GM19043 (cell line): ENCODE results near the gene EOMES.

Experiments used
- ATAC-seq: cut with Tn5 transposase; IDR thresholded peaks from one replicate; pipeline ENCODE4 v1.9.1; 2021; ENCODE audit warnings: low read depth; ENCODE audit not compliant: unreplicated experiment

Gene EOMES

DNA sequence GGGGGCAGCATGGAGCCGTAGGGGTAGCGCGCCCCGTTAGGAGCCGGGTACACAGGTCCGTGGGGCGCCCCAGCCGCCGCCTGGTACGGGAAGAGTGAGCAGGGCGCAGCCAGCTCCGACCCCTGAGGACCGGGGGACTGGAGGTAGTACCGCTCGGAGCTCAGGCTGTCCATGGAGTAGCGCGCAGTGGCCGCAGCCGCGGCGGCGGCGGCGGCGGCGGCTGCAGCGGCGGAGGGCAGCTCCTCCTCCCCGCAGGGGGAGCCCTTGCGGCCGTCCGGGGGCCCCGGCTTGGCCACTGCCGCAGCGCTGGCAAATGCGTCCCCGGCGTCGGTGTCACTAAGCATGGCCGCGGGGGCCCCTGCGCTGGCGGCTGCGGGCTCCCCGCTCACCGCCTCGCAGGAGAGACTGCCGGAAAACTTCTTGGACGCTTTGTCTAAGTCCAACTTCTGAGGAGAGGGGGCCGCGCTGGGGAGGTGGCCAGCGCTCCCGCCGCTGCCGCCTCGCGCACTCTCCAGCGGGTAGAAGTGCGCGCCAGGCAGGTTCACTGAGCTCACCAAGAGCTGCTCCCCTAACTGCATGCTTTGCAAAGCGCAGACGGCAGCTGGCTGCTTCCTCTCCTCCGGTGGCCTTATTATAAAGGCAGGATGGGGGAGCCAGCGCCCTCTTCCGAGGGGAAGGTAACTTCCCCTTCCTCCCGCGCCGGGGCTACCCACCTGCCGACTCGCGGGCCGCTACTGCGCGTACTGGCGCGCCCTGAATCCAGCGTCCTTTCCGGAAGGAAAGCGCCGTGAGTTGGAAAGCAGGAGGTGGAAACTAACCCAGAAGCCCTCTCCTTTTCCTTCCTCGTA, at the start of gene EOMES:
Gene EOMES, minus strand, starts transcription at position 607 of the 848 bp plus-strand sequence. Its CDS starts 29 bp downstream, at position 578.
- ATAC-seq = peak; percentile 61

DNA sequence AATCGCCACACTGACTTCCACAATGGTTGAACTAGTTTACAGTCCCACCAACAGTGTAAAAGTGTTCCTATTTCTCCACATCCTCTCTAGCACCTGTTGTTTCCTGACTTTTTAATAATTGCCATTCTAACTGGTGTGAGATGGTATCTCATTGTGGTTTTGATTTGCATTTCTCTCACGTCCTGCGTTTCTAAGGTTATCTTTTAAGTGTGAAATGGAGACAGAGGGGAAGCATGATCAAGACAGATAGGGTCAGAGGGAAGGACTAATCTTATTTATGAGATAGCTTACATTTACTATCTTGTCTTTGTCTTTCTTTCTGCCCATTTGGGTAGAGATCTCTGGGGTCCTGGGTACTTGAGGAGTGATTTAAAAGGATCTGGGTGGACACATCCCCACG, 48.3 kb upstream of the EOMES start:
- ATAC-seq = peak; percentile 60

DNA sequence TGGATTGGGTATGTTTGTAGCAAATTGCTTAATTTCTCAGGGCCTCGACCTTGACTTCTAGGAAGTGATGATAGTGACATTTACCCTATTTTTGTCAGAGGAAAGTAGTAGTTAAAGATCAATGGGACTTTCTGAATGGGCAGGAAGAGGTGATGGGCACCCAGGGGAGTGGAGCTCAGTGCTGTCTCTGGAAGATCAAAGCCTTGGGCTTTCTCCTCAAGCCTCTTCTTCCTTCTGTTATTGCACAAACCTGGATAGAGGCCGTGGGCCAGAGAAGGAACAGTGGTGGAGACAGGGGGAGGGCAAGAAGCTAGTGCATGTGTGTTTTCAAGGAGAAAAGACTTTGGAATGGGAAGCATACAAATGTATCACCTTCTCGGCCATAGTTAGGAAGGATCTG, 44.9 kb upstream of the EOMES start:
- no peak for ATAC-seq

DNA sequence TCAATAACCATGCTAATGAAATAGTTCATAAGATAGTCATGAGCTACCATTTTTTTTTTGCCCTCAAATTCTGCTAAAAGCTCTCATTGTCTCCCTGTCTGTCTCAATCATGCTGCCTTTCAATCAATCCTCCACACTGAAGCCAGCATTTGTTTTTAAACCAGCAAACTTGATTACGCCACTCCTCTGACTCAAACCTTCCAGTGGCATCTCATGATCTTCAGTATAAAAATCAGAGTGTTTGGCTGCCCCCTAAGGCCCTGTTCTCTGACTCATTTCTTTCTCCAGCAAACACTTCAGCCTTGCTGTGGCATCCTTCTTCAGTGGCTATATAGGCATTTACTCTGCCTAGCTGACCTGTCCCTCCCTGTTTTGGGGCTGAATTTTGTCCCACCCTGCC, 36.0 kb upstream of the EOMES start:
- no peak for ATAC-seq

DNA sequence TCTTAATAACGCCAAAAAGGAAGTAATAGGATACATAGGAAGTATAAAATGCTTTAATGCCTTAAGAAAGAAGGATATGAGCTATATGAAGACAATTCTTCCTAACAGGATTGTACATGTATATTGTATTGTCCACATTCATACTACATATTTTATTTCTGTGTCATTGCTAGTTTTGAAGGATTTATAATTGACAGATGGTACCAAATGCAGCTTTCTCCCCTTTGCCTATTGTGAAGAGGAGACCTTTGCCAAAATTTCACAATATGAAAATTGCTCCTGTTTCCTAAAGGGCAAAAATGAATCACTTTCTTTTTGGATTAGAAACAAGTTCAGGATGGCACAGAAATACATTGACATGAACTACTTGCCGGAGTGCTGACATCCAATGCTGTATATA, 34.8 kb upstream of the EOMES start:
- no peak for ATAC-seq

DNA sequence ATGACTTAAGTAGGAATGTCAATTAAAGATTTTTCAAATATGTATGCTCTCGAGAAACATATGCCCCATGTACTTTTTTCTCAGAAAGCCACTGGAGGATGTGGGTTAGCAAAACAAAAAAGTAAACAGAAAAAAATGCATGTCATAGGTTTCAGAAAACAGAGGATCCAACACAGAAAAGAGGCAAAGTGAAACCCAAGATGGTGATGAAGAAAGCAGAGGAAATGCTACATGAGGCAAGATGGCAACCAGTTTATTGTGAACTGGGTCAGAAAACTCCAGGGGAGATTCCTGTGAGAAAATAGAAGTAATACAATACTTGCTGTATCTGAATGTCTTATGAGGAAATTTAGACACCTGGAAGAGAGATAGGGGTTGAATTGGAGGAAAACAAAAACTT, 30.8 kb upstream of the EOMES start:
- no peak for ATAC-seq

GRCh38 chr3:27749643-27750042, 27.5 kb upstream of the EOMES start:
- ATAC-seq = no peak

- no peak for ATAC-seq
Observed at GRCh38 chr3:27746838-27747237, 24.7 kb upstream of the EOMES start.

DNA sequence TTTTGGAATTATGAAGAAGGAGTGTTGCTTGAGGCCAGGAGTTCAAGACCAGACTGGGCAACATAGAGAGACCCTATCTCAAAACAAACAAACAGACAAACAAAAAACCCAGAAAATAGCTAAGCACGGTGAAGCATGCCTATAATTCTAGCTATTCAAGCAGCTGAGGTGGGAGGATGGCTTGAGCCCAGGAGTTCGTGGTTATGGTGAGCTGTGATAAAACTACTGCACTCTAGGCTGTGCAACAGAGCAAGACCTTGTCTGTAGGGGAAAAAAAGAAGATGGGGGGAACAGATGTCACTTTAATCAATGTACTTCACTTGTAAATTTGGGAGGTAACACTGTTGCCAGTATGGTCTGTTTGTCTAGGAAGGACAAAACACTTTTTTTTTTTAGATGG, 18.7 kb upstream of the EOMES start:
- no peak for ATAC-seq

- ATAC-seq = no peak
Observed at GRCh38 chr3:27737091-27737490, 15.0 kb upstream of the EOMES start.

DNA sequence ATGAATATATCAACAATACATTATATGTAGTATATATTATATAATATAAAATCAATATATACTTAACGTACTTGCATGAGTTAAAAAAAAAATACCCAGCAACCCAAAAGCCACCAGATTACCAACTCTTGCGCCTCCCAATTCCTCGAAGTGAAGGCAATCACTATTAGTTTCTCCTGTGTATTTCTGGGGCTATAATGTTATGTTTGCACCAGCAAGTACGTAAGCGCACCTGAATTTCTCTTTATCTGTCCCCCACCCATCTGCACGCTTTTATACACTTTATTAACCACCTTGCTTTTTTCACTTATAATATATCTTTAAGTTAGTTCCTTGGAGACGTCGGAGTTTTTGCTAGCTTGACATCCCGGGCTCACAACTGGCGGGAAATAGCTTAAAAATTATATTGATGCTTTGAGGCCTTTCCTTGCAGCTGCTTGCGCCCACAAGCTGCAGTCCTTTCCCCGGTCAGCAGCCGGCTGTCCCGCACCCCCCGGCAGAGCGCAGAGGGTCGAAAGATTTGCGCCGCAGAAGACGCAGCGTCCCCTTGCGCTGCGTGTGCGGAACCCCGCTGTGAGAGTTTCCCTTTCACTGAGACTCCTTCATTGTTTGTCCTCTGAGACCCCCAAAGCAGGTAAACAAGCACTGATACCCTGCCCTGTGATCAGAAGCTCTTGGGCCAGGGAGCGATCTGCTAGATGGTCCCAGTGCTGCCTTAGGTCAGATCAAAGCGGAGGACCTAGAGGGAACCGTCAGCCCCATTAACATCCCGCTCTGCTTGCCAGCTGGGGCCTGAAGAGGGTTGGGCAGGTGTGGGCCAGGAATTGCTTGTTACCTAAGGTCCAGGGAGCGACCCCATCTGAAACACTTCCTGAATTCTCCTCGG, 8.9 kb upstream of the EOMES start:
- ATAC-seq = no peak

- no peak for ATAC-seq
Observed at GRCh38 chr3:27729748-27730611, 7.9 kb upstream of the EOMES start.

DNA sequence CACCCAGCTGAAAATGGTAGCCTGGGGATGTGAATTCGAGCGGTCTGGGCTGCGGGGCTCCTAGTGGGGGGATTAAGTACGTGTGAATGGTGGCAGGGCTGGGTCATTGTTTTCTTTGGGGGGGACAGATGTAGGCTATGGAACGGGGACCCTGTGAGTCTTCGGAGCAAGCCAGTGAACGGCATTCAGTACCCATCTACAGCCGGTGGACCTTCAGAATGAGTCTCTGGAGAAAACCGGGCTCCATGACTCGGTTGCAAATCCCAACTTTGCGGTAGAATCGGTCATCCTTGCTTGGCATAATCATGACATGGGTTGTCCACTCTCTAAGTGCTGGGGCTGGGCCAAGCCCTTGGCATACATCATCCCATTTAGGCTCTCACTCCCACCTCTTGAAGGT, 7.2 kb upstream of the EOMES start:
- ATAC-seq = no peak

- ATAC-seq = no peak
Observed at GRCh38 chr3:27728195-27729087, 6.3 kb upstream of the EOMES start.

- no peak for ATAC-seq
Observed at GRCh38 chr3:27726240-27726639, 4.1 kb upstream of the EOMES start.

DNA sequence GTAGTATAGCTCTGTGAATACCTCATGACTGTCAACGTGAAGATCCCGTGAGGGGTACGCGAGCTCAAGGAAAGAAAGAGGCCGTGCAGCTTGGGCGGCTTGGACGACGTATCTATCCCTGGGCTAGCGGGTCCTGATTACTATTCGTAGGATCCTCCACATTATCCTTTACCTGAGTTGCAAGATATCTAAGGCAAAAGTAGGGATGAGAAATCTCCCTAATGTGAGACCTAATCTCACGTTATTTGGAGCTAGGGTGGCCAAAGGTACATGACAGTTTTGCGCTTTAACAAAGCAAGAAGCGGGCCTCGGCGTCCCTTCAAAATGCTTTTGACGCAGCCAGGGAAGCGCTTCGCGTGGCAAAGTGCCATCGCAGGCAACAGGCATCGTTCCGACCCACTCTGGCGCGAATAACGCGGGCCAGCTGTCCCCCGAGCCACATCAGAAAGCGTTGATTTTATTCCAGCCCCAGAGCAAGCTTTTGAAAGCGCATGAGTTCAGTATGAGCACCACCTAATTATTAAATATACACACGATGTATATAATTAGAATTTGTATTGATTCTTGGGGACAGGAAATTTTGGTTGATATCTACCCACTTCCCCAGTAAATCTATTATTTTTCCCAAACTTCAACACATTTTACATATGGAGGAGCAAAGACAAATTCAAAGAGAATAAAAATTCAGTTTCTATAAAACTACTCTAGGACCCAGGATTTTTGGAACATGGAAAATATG, 2.5 kb upstream of the EOMES start:
- ATAC-seq = no peak

- ATAC-seq = no peak
Observed at GRCh38 chr3:27723815-27724458, 1.8 kb upstream of the EOMES start.

DNA sequence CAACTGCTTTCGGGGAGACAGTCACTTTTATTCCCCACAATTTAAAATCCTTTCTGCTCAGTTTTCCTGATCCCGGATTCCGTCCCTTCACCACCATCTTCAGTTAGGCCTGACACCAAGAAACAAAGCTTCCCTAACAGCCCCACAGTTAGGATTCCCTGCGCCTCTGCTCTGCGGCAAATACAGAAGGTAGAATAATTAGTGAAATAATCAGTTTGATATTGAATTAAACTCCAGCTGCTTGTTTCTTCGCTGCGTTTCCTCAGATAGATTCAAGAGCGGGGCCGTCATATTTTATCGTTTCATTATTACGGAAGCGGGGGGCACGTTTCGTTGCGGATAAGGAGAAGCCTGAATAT, 1.3 kb upstream of the EOMES start:
- ATAC-seq = no peak

DNA sequence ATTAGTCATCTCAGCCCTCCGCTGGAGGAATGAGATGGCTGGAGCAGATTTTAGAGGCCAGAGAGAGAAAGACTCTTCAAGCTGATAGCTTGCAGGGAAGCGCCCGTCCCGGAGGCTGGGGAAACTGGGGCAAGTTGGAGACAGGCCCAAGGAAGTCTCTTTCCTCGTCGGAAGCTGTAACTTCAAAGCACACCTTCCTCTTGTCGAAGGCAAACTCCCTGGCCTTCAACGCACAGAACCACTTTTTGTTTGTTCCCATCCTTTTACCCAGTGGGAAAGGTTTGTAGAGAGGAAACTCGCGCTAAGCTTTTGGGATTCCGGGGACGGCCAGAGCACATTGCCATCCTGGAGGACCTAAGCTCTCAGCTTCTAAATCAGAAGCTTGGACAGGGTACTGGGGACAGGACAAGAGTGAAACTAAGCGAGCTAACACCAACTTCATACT, 900 bp upstream of the EOMES start:
- ATAC-seq = no peak
